GM19455 (cell line): Measurements from ENCODE around the gene TMEM200B.
"Not testable (repeated sequence)": the region's sequence is repeated elsewhere in the genome, so short reads cannot be mapped to it uniquely, and the experiment has no call there.

Experiments
- ATAC-seq: cut with Tn5 transposase; IDR thresholded peaks from one replicate; pipeline ENCODE4 v1.9.1; 2021; ENCODE audit not compliant: unreplicated experiment

The TMEM200B gene

GRCh38 chr1:29113413-29114117 lies 10.1 kb downstream of the TMEM200B start:
- no peak for ATAC-seq

DNA sequence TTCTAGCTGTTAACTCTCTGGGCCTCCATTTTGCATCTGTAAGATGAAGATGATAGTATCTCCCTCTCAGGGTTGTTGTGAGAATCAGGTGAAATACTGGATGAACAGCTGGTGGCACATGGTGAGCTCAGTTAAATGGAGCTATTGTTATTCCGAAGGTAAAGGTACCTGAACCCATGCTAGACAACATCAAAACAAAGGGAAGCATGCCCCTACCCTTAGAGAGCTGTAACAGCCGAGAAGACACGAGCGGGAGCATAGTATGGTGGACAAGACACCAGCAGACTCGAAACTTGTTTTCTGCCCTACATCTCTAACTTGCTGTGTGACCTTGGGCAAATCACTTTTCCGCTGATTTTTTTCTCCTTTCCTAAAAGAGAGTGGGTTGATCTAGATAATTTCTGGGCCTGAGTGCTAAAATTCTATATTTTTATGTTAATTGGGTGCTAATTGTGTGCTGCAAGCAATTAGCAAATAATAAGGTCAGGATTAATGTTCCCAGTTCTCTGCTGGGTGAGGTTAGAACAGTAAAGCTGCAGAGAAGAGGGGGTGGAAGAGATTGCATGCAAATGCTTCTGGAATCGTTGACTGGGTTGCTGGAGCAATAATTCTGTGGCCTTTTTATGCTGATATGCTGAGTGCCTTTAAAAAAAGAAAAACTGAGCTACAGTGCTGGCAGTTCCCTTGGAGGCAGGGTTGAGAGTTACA lies 10.8 kb downstream of the TMEM200B start:
- ATAC-seq: no peak

GRCh38 chr1:29108041-29108440 lies 15.7 kb downstream of the TMEM200B start:
- ATAC-seq: not testable (repeated sequence)

- ATAC-seq: no peak
Measured at GRCh38 chr1:29105822-29106221, 17.9 kb downstream of the TMEM200B start.

GRCh38 chr1:29100487-29100886 lies 23.2 kb downstream of the TMEM200B start:
- no peak for ATAC-seq

GRCh38 chr1:29099286-29099685 lies 24.4 kb downstream of the TMEM200B start:
- no peak for ATAC-seq

GRCh38 chr1:29096231-29096886 lies 27.3 kb downstream of the TMEM200B start:
- no peak for ATAC-seq

GRCh38 chr1:29094954-29095353 lies 28.7 kb downstream of the TMEM200B start:
- no peak for ATAC-seq

DNA sequence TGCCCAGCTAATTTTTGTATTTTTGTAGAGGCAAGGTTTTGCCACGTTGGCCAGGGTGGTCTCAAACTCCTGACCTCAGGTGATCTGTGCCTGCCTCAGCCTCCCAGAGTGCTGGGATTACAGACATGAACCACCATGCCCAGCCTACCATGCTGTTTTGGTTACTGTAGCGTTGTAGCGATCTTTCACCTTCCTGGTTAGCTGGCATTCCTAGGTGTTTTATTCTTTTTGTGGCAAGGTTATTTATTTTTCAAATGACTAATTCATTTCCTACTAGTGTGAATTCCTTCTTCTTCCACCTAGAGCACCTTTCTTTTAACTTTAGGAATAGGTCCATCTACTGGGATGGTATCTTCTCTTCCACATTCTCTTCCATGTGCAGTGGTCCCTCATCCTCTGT lies 29.3 kb downstream of the TMEM200B start:
- ATAC-seq: no peak

GRCh38 chr1:29092704-29093103 lies 31.0 kb downstream of the TMEM200B start:
- not testable (repeated sequence) for ATAC-seq

GRCh38 chr1:29090937-29091618 lies 32.6 kb downstream of the TMEM200B start:
- ATAC-seq: no peak

DNA sequence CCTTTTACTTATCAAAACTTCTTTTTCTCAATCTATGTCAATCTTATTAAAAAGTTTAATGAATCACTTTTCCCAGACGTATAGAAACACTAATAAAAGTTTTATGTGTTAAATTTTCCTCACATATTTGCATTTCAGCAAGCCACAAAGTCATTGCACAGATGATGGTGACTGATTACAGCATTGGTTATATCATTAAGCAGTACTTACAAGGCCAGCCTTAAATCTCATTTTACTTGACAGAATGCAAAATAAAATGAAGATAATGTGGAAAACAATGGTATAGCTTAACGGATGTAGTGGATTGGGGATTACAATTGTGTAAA lies 39.5 kb downstream of the TMEM200B start:
- no peak for ATAC-seq

- ATAC-seq: no peak
Measured at GRCh38 chr1:29083317-29084195, 40.1 kb downstream of the TMEM200B start.

GRCh38 chr1:29082519-29082918 lies 41.2 kb downstream of the TMEM200B start:
- ATAC-seq: no peak

- no peak for ATAC-seq
Measured at GRCh38 chr1:29081201-29081600, 42.5 kb downstream of the TMEM200B start.

- not testable (repeated sequence) for ATAC-seq
Measured at GRCh38 chr1:29079916-29080629, 43.6 kb downstream of the TMEM200B start.

- ATAC-seq: no peak
Measured at GRCh38 chr1:29077155-29077554, 46.5 kb downstream of the TMEM200B start.
